ENCODE results near the gene PEX5. TPM values are rescaled to one million over a fixed set of nuclear protein-coding genes. Genes with fewer than 3 reads are reported as not detected.

Gene PEX5
- total and polyA plus RNA-seq, 7 experiments from 2014 or later, result 17.3 to 36.7 (median 24.4) TPM

- no peaks in the 10 kb centered on the region for H3K9me3 ChIP-seq (ENCODE audit: control insufficient read depth in 2 of 3, low read length in 3 of 3)
- Mint-ChIP-seq H3K9me3 (no peaks in the 10 kb centered on the region), H3K27me3 (no peaks in the 10 kb centered on the region), H3K4me1 (peaks cover 0 to 19% (median 5%) of the 10 kb centered on the region in 7 donors), H3K36me3 (peaks cover 4 to 37% (median 11%) of the 10 kb centered on the region in 5 donors), H3K27ac (no peak overlapping the region), H3K4me3 (no peak overlapping the region)
- peaks cover 0 to 25% (median 5%) of the 10 kb centered on the region in 3 experiments for H3K36me3 ChIP-seq (ENCODE audit: control insufficient read depth in 2 of 3, insufficient read depth in 3 of 3, low read length in 3 of 3)
- no peak overlapping the region for H3K4me3 ChIP-seq (ENCODE audit: low read length)
- DNase-seq, result peak in 5 of 9 donors; percentile 14 to 34 (median 31)
- H3K27ac ChIP-seq (ENCODE audit: low read depth, low read length), result no peak overlapping the region
- H3K27me3 ChIP-seq (ENCODE audit: control insufficient read depth in 2 of 2, insufficient read depth in 2 of 2, low read length in 2 of 2), result no peaks in the 10 kb centered on the region
- peaks cover 0 to 3% of the 10 kb centered on the region in 2 donors for H3K4me1 ChIP-seq (ENCODE audit: control insufficient read depth in 2 of 2, insufficient read depth in 2 of 2, low read length in 2 of 2)
- POLR2A ChIA-PET, result interaction anchor here (0.6 to 1.0 kb wide), 2 partner anchors 48 to 56 kb away, joined by 3 to 5 read pairs; no protein-coding TSS in a partner anchor
- peak; percentile 45 for ATAC-seq
- intact Hi-C loops (cut with micrococcal nuclease), result loop anchor here in 1 of 2 donors (1.0 kb wide), 2 partner anchors 220 to 275 kb away; no protein-coding TSS in a partner anchor
- CTCF ChIA-PET, result interaction anchor here (0.6 to 2.3 kb wide), 11 partner anchors 10 to 1176 kb away, joined by 3 to 5 read pairs (median 3); no protein-coding TSS in a partner anchor
These were observed 44.9 kb upstream of the PEX5 start for GRCh38 chr12:7144414-7145120.

- H3K9me3 Mint-ChIP-seq, result no peaks in the 10 kb centered on the region
- CTCF ChIA-PET, result interaction anchor here (0.5 to 2.3 kb wide), 6 partner anchors 18 to 498 kb away, joined by 3 to 5 read pairs (median 4); no protein-coding TSS in a partner anchor
These were observed 43.8 kb upstream of the PEX5 start for GRCh38 chr12:7145671-7146070.

GRCh38 chr12:7146228-7146627, 43.3 kb upstream of the PEX5 start:
- no peaks in the 10 kb centered on the region for H3K27me3 ChIP-seq (ENCODE audit: control insufficient read depth in 2 of 2, insufficient read depth in 2 of 2, low read length in 2 of 2)
- peaks cover 0 to 3% of the 10 kb centered on the region in 2 donors for H3K4me1 ChIP-seq (ENCODE audit: control insufficient read depth in 2 of 2, insufficient read depth in 2 of 2, low read length in 2 of 2)
- DNase-seq (no peak), ATAC-seq (no peak)
- H3K9me3 Mint-ChIP-seq, result no peaks in the 10 kb centered on the region
- POLR2A ChIA-PET, result no interaction called here
- no peak overlapping the region for H3K4me3 Mint-ChIP-seq
- H3K4me1 Mint-ChIP-seq, result peaks cover 0 to 19% (median 5%) of the 10 kb centered on the region in 7 donors
- no peak overlapping the region for H3K4me3 ChIP-seq (ENCODE audit: low read length)
- H3K27me3 Mint-ChIP-seq, result no peaks in the 10 kb centered on the region
- H3K36me3 ChIP-seq (ENCODE audit: control insufficient read depth in 2 of 3, insufficient read depth in 3 of 3, low read length in 3 of 3), result peaks cover 0 to 41% (median 13%) of the 10 kb centered on the region in 3 experiments
- no peak overlapping the region for H3K27ac ChIP-seq (ENCODE audit: low read depth, low read length)
- intact Hi-C loops (cut with micrococcal nuclease), result no loop called here
- H3K36me3 Mint-ChIP-seq, result peaks cover 4 to 34% (median 12%) of the 10 kb centered on the region in 5 donors
- H3K27ac Mint-ChIP-seq, result no peak overlapping the region
- CTCF ChIA-PET, result interaction anchor here (0.6 to 1.6 kb wide), 2 partner anchors 21 to 220 kb away, joined by 3 to 5 read pairs; no protein-coding TSS in a partner anchor
- no peaks in the 10 kb centered on the region for H3K9me3 ChIP-seq (ENCODE audit: control insufficient read depth in 2 of 3, low read length in 3 of 3)

More at GRCh38 chr12:7145671-7146070, 43.8 kb upstream of the PEX5 start:
- peaks cover 4 to 36% (median 12%) of the 10 kb centered on the region in 5 donors for H3K36me3 Mint-ChIP-seq
- peaks cover 0 to 19% (median 5%) of the 10 kb centered on the region in 7 donors for H3K4me1 Mint-ChIP-seq
- no peak overlapping the region for H3K27ac ChIP-seq (ENCODE audit: low read depth, low read length)
- no peak overlapping the region for H3K27ac Mint-ChIP-seq
- peaks cover 0 to 36% (median 7%) of the 10 kb centered on the region in 3 experiments for H3K36me3 ChIP-seq (ENCODE audit: control insufficient read depth in 2 of 3, insufficient read depth in 3 of 3, low read length in 3 of 3)
- POLR2A ChIA-PET, result no interaction called here
- DNase-seq (no peak), ATAC-seq (no peak)
- no peaks in the 10 kb centered on the region for H3K9me3 ChIP-seq (ENCODE audit: control insufficient read depth in 2 of 3, low read length in 3 of 3)
- no peaks in the 10 kb centered on the region for H3K27me3 ChIP-seq (ENCODE audit: control insufficient read depth in 2 of 2, insufficient read depth in 2 of 2, low read length in 2 of 2)
- H3K27me3 Mint-ChIP-seq, result no peaks in the 10 kb centered on the region
- H3K4me1 ChIP-seq (ENCODE audit: control insufficient read depth in 2 of 2, insufficient read depth in 2 of 2, low read length in 2 of 2), result peaks cover 0 to 3% of the 10 kb centered on the region in 2 donors
- no peak overlapping the region for H3K4me3 Mint-ChIP-seq
- H3K4me3 ChIP-seq (ENCODE audit: low read length), result no peak overlapping the region
- intact Hi-C loops (cut with micrococcal nuclease), result no loop called here

GRCh38 chr12:7146906-7147305, 42.6 kb upstream of the PEX5 start:
- H3K9me3 ChIP-seq (ENCODE audit: control insufficient read depth in 2 of 3, low read length in 3 of 3), result no peaks in the 10 kb centered on the region
- POLR2A ChIA-PET, result no interaction called here
- CTCF ChIA-PET, result no interaction called here

GRCh38 chr12:7150356-7150755, 39.1 kb upstream of the PEX5 start:
- Histone ChIP-seq H3K4me1 (ENCODE audit: control insufficient read depth in 2 of 2, insufficient read depth in 2 of 2, low read length in 2 of 2) (no peaks in the 10 kb centered on the region), H3K27ac (ENCODE audit: low read depth, low read length) (no peak overlapping the region), H3K9me3 (ENCODE audit: control insufficient read depth in 2 of 3, low read length in 3 of 3) (no peaks in the 10 kb centered on the region), H3K36me3 (ENCODE audit: control insufficient read depth in 2 of 3, insufficient read depth in 3 of 3, low read length in 3 of 3) (peaks cover 0 to 42% (median 14%) of the 10 kb centered on the region in 3 experiments), H3K4me3 (ENCODE audit: low read length) (no peak overlapping the region), H3K27me3 (ENCODE audit: control insufficient read depth in 2 of 2, insufficient read depth in 2 of 2, low read length in 2 of 2) (no peaks in the 10 kb centered on the region)
- DNase-seq, result no peak
- Mint-ChIP-seq H3K9me3 (no peaks in the 10 kb centered on the region), H3K27ac (no peak overlapping the region), H3K4me3 (no peak overlapping the region), H3K4me1 (peaks cover 0 to 11% (median 0%) of the 10 kb centered on the region in 7 donors), H3K36me3 (peaks cover 9 to 41% (median 14%) of the 10 kb centered on the region in 5 donors), H3K27me3 (no peaks in the 10 kb centered on the region)
- POLR2A ChIA-PET, result no interaction called here
- intact Hi-C loops (cut with micrococcal nuclease), result no loop called here
- CTCF ChIA-PET, result interaction anchor here (2.3 kb wide), 1 partner anchor 10 kb away, joined by 11 read pairs; no protein-coding TSS in a partner anchor
- no peak for ATAC-seq

More at GRCh38 chr12:7146906-7147305, 42.6 kb upstream of the PEX5 start:
- Mint-ChIP-seq H3K27me3 (no peaks in the 10 kb centered on the region), H3K36me3 (peaks cover 4 to 32% (median 14%) of the 10 kb centered on the region in 5 donors), H3K27ac (no peak overlapping the region), H3K9me3 (no peaks in the 10 kb centered on the region), H3K4me1 (peaks cover 0 to 14% (median 2%) of the 10 kb centered on the region in 7 donors), H3K4me3 (no peak overlapping the region)
- Histone ChIP-seq H3K27me3 (ENCODE audit: control insufficient read depth in 2 of 2, insufficient read depth in 2 of 2, low read length in 2 of 2) (no peaks in the 10 kb centered on the region), H3K36me3 (ENCODE audit: control insufficient read depth in 2 of 3, insufficient read depth in 3 of 3, low read length in 3 of 3) (peaks cover 0 to 45% (median 14%) of the 10 kb centered on the region in 3 experiments), H3K27ac (ENCODE audit: low read depth, low read length) (no peak overlapping the region), H3K4me3 (ENCODE audit: low read length) (no peak overlapping the region), H3K4me1 (ENCODE audit: control insufficient read depth in 2 of 2, insufficient read depth in 2 of 2, low read length in 2 of 2) (no peaks in the 10 kb centered on the region)
- intact Hi-C loops (cut with micrococcal nuclease), result no loop called here
- DNase-seq, result no peak
- no peak for ATAC-seq

GRCh38 chr12:7150841-7151240, 38.6 kb upstream of the PEX5 start:
- Histone ChIP-seq H3K27me3 (ENCODE audit: control insufficient read depth in 2 of 2, insufficient read depth in 2 of 2, low read length in 2 of 2) (no peaks in the 10 kb centered on the region), H3K27ac (ENCODE audit: low read depth, low read length) (no peak overlapping the region), H3K4me1 (ENCODE audit: control insufficient read depth in 2 of 2, insufficient read depth in 2 of 2, low read length in 2 of 2) (no peaks in the 10 kb centered on the region), H3K9me3 (ENCODE audit: control insufficient read depth in 2 of 3, low read length in 3 of 3) (no peaks in the 10 kb centered on the region), H3K36me3 (ENCODE audit: control insufficient read depth in 2 of 3, insufficient read depth in 3 of 3, low read length in 3 of 3) (peaks cover 0 to 46% (median 14%) of the 10 kb centered on the region in 3 experiments), H3K4me3 (ENCODE audit: low read length) (no peak overlapping the region)
- no peaks in the 10 kb centered on the region for H3K27me3 Mint-ChIP-seq
- ChIA-PET POLR2A (no interaction called here), CTCF (interaction anchor here (2.3 kb wide), 1 partner anchor 11 kb away, joined by 11 read pairs; no protein-coding TSS in a partner anchor)
- H3K27ac Mint-ChIP-seq, result no peak overlapping the region
- no peaks in the 10 kb centered on the region for H3K9me3 Mint-ChIP-seq
- H3K4me1 Mint-ChIP-seq, result peaks cover 0 to 9% (median 0%) of the 10 kb centered on the region in 7 donors
- intact Hi-C loops (cut with micrococcal nuclease), result no loop called here
- no peak overlapping the region for H3K4me3 Mint-ChIP-seq
- no peak for ATAC-seq
- H3K36me3 Mint-ChIP-seq, result peaks cover 9 to 39% (median 15%) of the 10 kb centered on the region in 5 donors
- DNase-seq, result no peak

Measured in naive thymus-derived CD4-positive, alpha-beta T cell (primary cell).